Measurements from ENCODE around the gene CCL28.
"Not testable (repeated sequence)": the region's sequence is repeated elsewhere in the genome, so short reads cannot be mapped to it uniquely, and the experiment has no call there.

CCL28 gene

GRCh38 chr5:43367453-43367852 is 44.7 kb downstream of the CCL28 start:
- Histone ChIP-seq H3K4me2 (no peak overlapping the region), H3K9ac (no peak overlapping the region), H4K20me1 (ENCODE audit: insufficient read depth) (no peaks in the 10 kb centered on the region), H3K36me3 (ENCODE audit: insufficient read depth) (no peaks in the 10 kb centered on the region), H3K4me1 (ENCODE audit: low read depth, poor library complexity, severe bottlenecking) (no peaks in the 10 kb centered on the region), H3K4me3 (IDR thresholded peaks at IDR 0.05; ENCODE audit: insufficient read depth, low read depth, low read length) (no peak overlapping the region), H3K27me3 (ENCODE audit: insufficient read depth, low read depth) (no peaks in the 10 kb centered on the region), H3K79me2 (ENCODE audit: insufficient read depth, low read depth) (no peaks in the 10 kb centered on the region), H3K27ac (no peak overlapping the region), H2AFZ (ENCODE audit: low read depth) (no peak overlapping the region)
- TF ChIP-seq CTCF (conservative IDR thresholded peaks at IDR 0.05; ENCODE audit: low read depth, low read length), result no peak

- not testable (repeated sequence) for H3K4me1 ChIP-seq (ENCODE audit: low read depth, poor library complexity, severe bottlenecking); H3K27me3 ChIP-seq (ENCODE audit: insufficient read depth, low read depth); H3K4me2 ChIP-seq; H3K27ac ChIP-seq; H3K36me3 ChIP-seq (ENCODE audit: insufficient read depth); H4K20me1 ChIP-seq (ENCODE audit: insufficient read depth); H2AFZ ChIP-seq (ENCODE audit: low read depth); H3K4me3 ChIP-seq (IDR thresholded peaks at IDR 0.05; ENCODE audit: insufficient read depth, low read depth, low read length); H3K9ac ChIP-seq; H3K79me2 ChIP-seq (ENCODE audit: insufficient read depth, low read depth)
Observed at GRCh38 chr5:43366680-43367246, 45.4 kb downstream of the CCL28 start.

- H3K9ac ChIP-seq; H3K36me3 ChIP-seq (ENCODE audit: insufficient read depth); H3K4me3 ChIP-seq (IDR thresholded peaks at IDR 0.05; ENCODE audit: insufficient read depth, low read depth, low read length); H3K79me2 ChIP-seq (ENCODE audit: insufficient read depth, low read depth); H2AFZ ChIP-seq (ENCODE audit: low read depth); H3K27ac ChIP-seq; H3K4me1 ChIP-seq (ENCODE audit: low read depth, poor library complexity, severe bottlenecking); H3K27me3 ChIP-seq (ENCODE audit: insufficient read depth, low read depth); H4K20me1 ChIP-seq (ENCODE audit: insufficient read depth); H3K4me2 ChIP-seq: not testable (repeated sequence)
Observed at GRCh38 chr5:43365155-43365554, 47.0 kb downstream of the CCL28 start.

- H3K36me3 ChIP-seq (ENCODE audit: insufficient read depth), result no peaks in the 10 kb centered on the region
- TF ChIP-seq CTCF (conservative IDR thresholded peaks at IDR 0.05; ENCODE audit: low read depth, low read length), result no peak
- no peak overlapping the region for H3K4me3 ChIP-seq (IDR thresholded peaks at IDR 0.05; ENCODE audit: insufficient read depth, low read depth, low read length)
- no peaks in the 10 kb centered on the region for H3K79me2 ChIP-seq (ENCODE audit: insufficient read depth, low read depth)
- H3K27me3 ChIP-seq (ENCODE audit: insufficient read depth, low read depth), result no peaks in the 10 kb centered on the region
- no peak overlapping the region for H3K4me2 ChIP-seq
- H3K9ac ChIP-seq, result no peak overlapping the region
- H4K20me1 ChIP-seq (ENCODE audit: insufficient read depth), result no peaks in the 10 kb centered on the region
- H2AFZ ChIP-seq (ENCODE audit: low read depth), result no peak overlapping the region
- no peaks in the 10 kb centered on the region for H3K4me1 ChIP-seq (ENCODE audit: low read depth, poor library complexity, severe bottlenecking)
- H3K27ac ChIP-seq, result no peak overlapping the region
Observed at GRCh38 chr5:43363445-43364152, 48.6 kb downstream of the CCL28 start.

GRCh38 chr5:43362725-43363435 is 49.3 kb downstream of the CCL28 start:
- Histone ChIP-seq H3K9ac (no peak overlapping the region), H3K27ac (no peak overlapping the region), H2AFZ (ENCODE audit: low read depth) (no peak overlapping the region), H3K4me2 (no peak overlapping the region), H3K36me3 (ENCODE audit: insufficient read depth) (no peaks in the 10 kb centered on the region), H4K20me1 (ENCODE audit: insufficient read depth) (no peaks in the 10 kb centered on the region), H3K4me3 (IDR thresholded peaks at IDR 0.05; ENCODE audit: insufficient read depth, low read depth, low read length) (no peak overlapping the region), H3K79me2 (ENCODE audit: insufficient read depth, low read depth) (no peaks in the 10 kb centered on the region), H3K27me3 (ENCODE audit: insufficient read depth, low read depth) (no peaks in the 10 kb centered on the region), H3K4me1 (ENCODE audit: low read depth, poor library complexity, severe bottlenecking) (no peaks in the 10 kb centered on the region)
- TF ChIP-seq CTCF (conservative IDR thresholded peaks at IDR 0.05; ENCODE audit: low read depth, low read length), result no peak

All from KMS-11 (cell line).